22Rv1 (cell line): ENCODE data around the gene SLC27A1.
A peak's percentile ranks its signal among the peaks of the same experiment; 100 is the strongest.

ENCODE experiments used
- H3K27ac ChIP-seq: fragments of 450-650 bp; 2 replicates; pipeline ENCODE4 v1.5.1; 2017
- CTCF ChIP-seq: fragments of 450-650 bp; IDR thresholded peaks from 2 replicates; pipeline ENCODE4 v1.5.1; 2017; ENCODE audit warnings: mild to moderate bottlenecking
- ZFX ChIP-seq: fragments of 450-650 bp; IDR thresholded peaks from 2 replicates; pipeline ENCODE4 v1.6.1; 2017; ENCODE audit warnings: antibody characterized with exemption, borderline replicate concordance

The SLC27A1 gene

DNA sequence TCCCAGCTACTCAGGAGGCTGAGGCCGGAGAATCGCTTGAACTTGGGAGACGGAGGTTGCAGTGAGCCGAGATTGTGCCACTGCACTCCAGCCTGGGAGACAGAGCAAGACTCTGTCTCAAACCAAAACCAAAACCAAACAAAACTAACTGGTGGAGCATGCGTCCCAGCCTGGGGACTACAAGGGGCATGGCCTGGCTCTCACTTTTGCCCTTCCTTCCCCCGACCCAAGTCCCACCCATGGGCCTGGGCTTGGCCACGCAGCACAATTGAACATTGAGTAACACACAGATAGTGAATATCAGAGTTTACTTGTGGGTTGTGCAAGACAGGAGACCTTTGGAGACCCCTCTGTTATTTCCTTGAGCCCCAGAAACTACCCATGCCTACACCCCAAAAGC is 35.1 kb upstream of the SLC27A1 start:
- no peak overlapping the region for H3K27ac ChIP-seq
- TF ChIP-seq ZFX, result no peak
- no peak for TF ChIP-seq CTCF

DNA sequence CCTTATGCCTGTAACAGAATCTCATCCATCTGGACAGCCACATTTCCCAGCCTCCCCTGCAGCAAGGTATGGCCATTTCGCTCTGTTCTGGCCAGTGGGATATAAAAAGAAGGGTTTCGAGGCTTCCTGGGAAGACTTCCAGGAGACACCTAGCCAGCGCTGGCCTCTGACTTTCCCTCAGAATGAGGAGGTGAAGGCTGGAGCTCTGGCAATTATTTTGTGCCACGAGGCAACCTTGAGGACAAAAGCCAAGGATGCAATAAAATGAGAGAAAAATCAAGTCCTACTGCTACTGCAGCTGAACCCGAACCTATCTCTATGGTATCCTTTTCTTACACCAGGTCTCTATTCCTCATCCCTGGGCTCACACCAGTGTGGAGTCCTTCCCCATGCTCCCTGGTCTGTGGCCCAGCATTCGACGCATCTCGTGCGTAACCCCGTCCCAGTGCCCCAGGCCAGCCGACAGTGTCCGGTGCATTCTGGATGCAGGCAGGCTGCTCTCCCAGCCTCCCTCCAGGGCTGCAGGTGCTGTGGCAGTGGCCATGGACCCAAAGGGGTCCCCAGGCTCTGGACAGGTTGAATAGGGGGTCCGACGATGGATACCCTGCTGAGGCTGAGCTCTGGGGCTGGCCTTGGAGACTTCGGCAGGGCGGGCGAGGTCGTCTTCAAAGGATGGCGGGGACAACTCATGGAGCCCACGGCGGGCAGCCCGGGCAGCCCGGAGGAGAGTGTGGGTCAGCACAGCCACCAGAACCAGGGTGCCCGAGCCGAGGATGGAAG is 34.0 kb upstream of the SLC27A1 start:
- TF ChIP-seq CTCF, result no peak
- no peak for TF ChIP-seq ZFX
- no peak overlapping the region for H3K27ac ChIP-seq

DNA sequence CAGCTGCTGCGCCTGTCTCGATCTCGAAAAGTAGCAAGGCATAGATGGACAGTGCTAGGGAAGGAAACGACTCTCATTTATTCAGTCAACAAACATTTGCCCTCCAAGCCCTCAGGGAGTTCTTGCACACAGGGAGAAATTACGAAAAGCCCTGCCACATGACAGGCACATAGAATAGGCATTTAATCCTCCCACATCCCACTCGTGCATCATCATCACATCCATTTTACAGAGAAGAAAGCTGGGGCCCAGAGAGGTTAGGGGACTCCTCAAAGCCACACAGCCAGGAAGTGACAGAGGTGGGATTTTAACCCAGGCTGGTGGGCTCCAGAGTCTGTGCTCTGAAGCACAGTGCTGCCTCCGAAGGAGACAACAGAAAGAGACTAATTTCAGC is 33.5 kb upstream of the SLC27A1 start:
- no peak for TF ChIP-seq CTCF
- TF ChIP-seq ZFX, result no peak
- no peak overlapping the region for H3K27ac ChIP-seq

GRCh38 chr19:17441241-17442021 is 28.9 kb upstream of the SLC27A1 start:
- TF ChIP-seq CTCF (peak; percentile 45), ZFX (no peak)
- no peak overlapping the region for H3K27ac ChIP-seq

DNA sequence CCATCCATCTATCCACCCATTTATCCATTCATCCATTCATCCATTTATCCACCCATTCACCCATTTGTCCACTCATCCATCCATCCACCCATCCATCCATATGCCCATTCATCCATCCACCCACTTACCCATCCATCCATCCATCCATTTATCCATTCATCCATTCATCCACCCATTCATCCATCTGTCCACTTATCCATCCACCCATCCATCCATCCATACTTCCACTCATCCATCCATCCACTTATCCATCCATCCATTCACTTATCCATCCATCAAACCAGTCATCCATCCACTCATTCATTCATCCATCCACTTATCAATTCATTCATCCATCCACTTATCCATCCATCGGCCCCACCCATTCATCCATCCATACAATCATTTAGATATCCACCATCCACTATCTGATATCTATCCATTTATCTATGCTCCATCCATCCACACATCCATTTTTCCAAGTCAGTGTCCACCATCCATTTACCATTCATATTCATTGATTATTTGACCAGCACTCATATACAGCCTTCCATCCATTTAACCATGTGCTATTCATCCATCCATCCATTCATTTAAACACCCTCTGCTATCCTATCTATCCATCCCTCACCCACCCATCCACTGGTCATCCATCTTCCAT is 24.7 kb upstream of the SLC27A1 start:
- no peak overlapping the region for H3K27ac ChIP-seq
- TF ChIP-seq ZFX, result no peak
- TF ChIP-seq CTCF, result no peak

- no peak for TF ChIP-seq ZFX
- no peak for TF ChIP-seq CTCF
- H3K27ac ChIP-seq, result no peak overlapping the region
Observed at GRCh38 chr19:17447704-17448130, 22.6 kb upstream of the SLC27A1 start.
